GM18861 (cell line): ENCODE measurements around the gene TNFRSF11A.

ENCODE experiments used
- ATAC-seq: cut with Tn5 transposase; IDR thresholded peaks from one replicate; pipeline ENCODE4 v1.9.1; 2021; ENCODE audit not compliant: unreplicated experiment

The TNFRSF11A gene

GRCh38 chr18:62407660-62408059 is 82.5 kb downstream of the TNFRSF11A start:
- ATAC-seq: no peak

GRCh38 chr18:62409821-62410220 is 84.7 kb downstream of the TNFRSF11A start:
- ATAC-seq: no peak

- ATAC-seq: no peak
These were observed 87.3 kb downstream of the TNFRSF11A start for GRCh38 chr18:62412231-62412979.

- no peak for ATAC-seq
These were observed 88.1 kb downstream of the TNFRSF11A start for GRCh38 chr18:62413206-62413605.

- no peak for ATAC-seq
These were observed 93.1 kb downstream of the TNFRSF11A start for GRCh38 chr18:62418258-62418657.

GRCh38 chr18:62420151-62420512 is 95.0 kb downstream of the TNFRSF11A start:
- ATAC-seq: no peak

- peak; percentile 87 for ATAC-seq
These were observed 95.6 kb downstream of the TNFRSF11A start for GRCh38 chr18:62420513-62421209.

- no peak for ATAC-seq
These were observed 100.5 kb downstream of the TNFRSF11A start for GRCh38 chr18:62425465-62426190.

- ATAC-seq: no peak
These were observed 101.0 kb downstream of the TNFRSF11A start for GRCh38 chr18:62426191-62426488.

GRCh38 chr18:62432176-62432575 is 107.1 kb downstream of the TNFRSF11A start:
- ATAC-seq: no peak

- no peak for ATAC-seq
These were observed 109.7 kb downstream of the TNFRSF11A start for GRCh38 chr18:62434798-62435197.

GRCh38 chr18:62435435-62436031 is 110.4 kb downstream of the TNFRSF11A start:
- ATAC-seq: no peak

- ATAC-seq: no peak
These were observed 111.6 kb downstream of the TNFRSF11A start for GRCh38 chr18:62436636-62437234.

- ATAC-seq: peak; percentile 44
These were observed 112.3 kb downstream of the TNFRSF11A start for GRCh38 chr18:62437235-62438017.

GRCh38 chr18:62438018-62438329 is 112.9 kb downstream of the TNFRSF11A start:
- no peak for ATAC-seq

GRCh38 chr18:62438402-62438801 is 113.3 kb downstream of the TNFRSF11A start:
- no peak for ATAC-seq

- no peak for ATAC-seq
These were observed 113.8 kb downstream of the TNFRSF11A start for GRCh38 chr18:62438866-62439265.
